HEK293 (cell line): ENCODE results near the gene PRR13.

Experiments used
- CTCF ChIA-PET: fragments of 350-600 bp; formaldehyde crosslinking; extraction: SDS; loops from one replicate; lab custom pipeline; 2021; ENCODE audit warnings: antibody characterized with exemption; lab: Yijun Ruan, JAX
- POLR2A ChIA-PET: fragments of 300-600 bp; formaldehyde crosslinking; extraction: SDS; loops from one replicate; lab custom pipeline; 2020; ENCODE audit warnings: antibody characterized with exemption, inconsistent platforms; lab: Yijun Ruan, JAX
- H3K27ac ChIP-seq: fragments of 200-500 bp; sonication (Bioruptor generic); 2 replicates; pipeline ENCODE4 v1.5.1; 2014; ENCODE audit warnings: low read depth, low read length, control low read depth, inconsistent platforms; ENCODE audit errors: extremely low read depth
- H3K36me3 ChIP-seq, 2 experiments: fragments of 200-500 bp in 1 of 2; sonication (Bioruptor generic) in 1 of 2; 1 replicate in 1 of 2; 2 replicates in 1 of 2; pipeline ENCODE4 v1.5.1; 2014 to 2017; ENCODE audit warnings: inconsistent platforms in 2 of 2, low read length in 2 of 2; ENCODE audit not compliant: control insufficient read depth in 2 of 2, insufficient read depth in 1 of 2
- H3K4me1 ChIP-seq: fragments of 200-500 bp; sonication (Bioruptor generic); 2 replicates; pipeline ENCODE4 v1.5.1; 2014; ENCODE audit warnings: mild to moderate bottlenecking, low read length, inconsistent platforms; ENCODE audit not compliant: control insufficient read depth, insufficient read depth
- H3K4me3 ChIP-seq: 2 replicates; pipeline ENCODE4 v1.5.1; 2011; ENCODE audit warnings: low read depth, mild to moderate bottlenecking, control low read depth, low read length, moderate library complexity
- H3K9me3 ChIP-seq: fragments of 200-500 bp; sonication (Bioruptor generic); 2 replicates; pipeline ENCODE4 v1.5.1; 2014; ENCODE audit warnings: low read depth, low read length, inconsistent platforms; ENCODE audit not compliant: control insufficient read depth, insufficient read depth
- GLIS1 ChIP-seq: fragments of 450-650 bp; formaldehyde crosslinking; IDR thresholded peaks from 2 replicates; pipeline ENCODE4 v1.5.1; 2016; ENCODE audit warnings: missing biosample characterization, missing genetic modification characterization
- GLIS2 ChIP-seq: fragments of 450-650 bp; formaldehyde crosslinking; IDR thresholded peaks from 2 replicates; pipeline ENCODE4 v1.5.1; 2016; ENCODE audit warnings: missing biosample characterization, missing genetic modification characterization
- IKZF3 ChIP-seq: fragments of 450-650 bp; IDR thresholded peaks from 2 replicates; pipeline ENCODE4 v1.5.0; 2018; ENCODE audit warnings: missing biosample characterization, mild to moderate bottlenecking, missing genetic modification characterization, moderate library complexity
- SCRT1 ChIP-seq: fragments of 450-650 bp; formaldehyde crosslinking; IDR thresholded peaks from 2 replicates; pipeline ENCODE4 v1.5.1; 2016; ENCODE audit warnings: missing biosample characterization, missing genetic modification characterization, borderline replicate concordance
- SCRT2 ChIP-seq: fragments of 450-650 bp; formaldehyde crosslinking; IDR thresholded peaks from 2 replicates; pipeline ENCODE4 v1.5.1; 2016; ENCODE audit warnings: missing biosample characterization, missing genetic modification characterization
- TRIM28 ChIP-seq: IDR thresholded peaks from 2 replicates; pipeline ENCODE4 v1.6.1; 2011; ENCODE audit warnings: low read length, control low read depth, borderline replicate concordance
- YY2 ChIP-seq: fragments of 450-650 bp; formaldehyde crosslinking; IDR thresholded peaks from 2 replicates; pipeline ENCODE4 v1.5.1; 2016; ENCODE audit warnings: missing biosample characterization, missing genetic modification characterization
- ZEB2 ChIP-seq: fragments of 450-650 bp; formaldehyde crosslinking; IDR thresholded peaks from 2 replicates; pipeline ENCODE4 v1.5.1; 2016; ENCODE audit warnings: missing biosample characterization, missing genetic modification characterization
- ZNF112 ChIP-seq: fragments of 450-650 bp; formaldehyde crosslinking; IDR thresholded peaks from 2 replicates; pipeline ENCODE4 v1.5.0; 2017; ENCODE audit warnings: missing biosample characterization, missing genetic modification characterization
- ZNF2 ChIP-seq: fragments of 450-650 bp; formaldehyde crosslinking; IDR thresholded peaks from 2 replicates; pipeline ENCODE4 v1.5.1; 2016; ENCODE audit warnings: missing biosample characterization, missing genetic modification characterization
- ZNF529 ChIP-seq: fragments of 450-650 bp; formaldehyde crosslinking; IDR thresholded peaks from 2 replicates; pipeline ENCODE4 v1.5.1; 2017; ENCODE audit warnings: missing genetic modification characterization, missing biosample characterization; ENCODE audit not compliant: insufficient replicate concordance
- ZNF600 ChIP-seq: fragments of 450-650 bp; formaldehyde crosslinking; IDR thresholded peaks from 2 replicates; pipeline ENCODE4 v1.5.1; 2016; ENCODE audit warnings: missing biosample characterization, missing genetic modification characterization
- ZSCAN16 ChIP-seq: fragments of 450-650 bp; formaldehyde crosslinking; IDR thresholded peaks from 2 replicates; pipeline ENCODE4 v1.5.1; 2016; ENCODE audit warnings: missing biosample characterization, missing genetic modification characterization
- TF ChIP-seq, protein P1 (sequence below): fragments of 450-650 bp; formaldehyde crosslinking; IDR thresholded peaks from 2 replicates; pipeline ENCODE4 v1.5.1; 2016; ENCODE audit warnings: missing biosample characterization, missing genetic modification characterization

The PRR13 gene

DNA sequence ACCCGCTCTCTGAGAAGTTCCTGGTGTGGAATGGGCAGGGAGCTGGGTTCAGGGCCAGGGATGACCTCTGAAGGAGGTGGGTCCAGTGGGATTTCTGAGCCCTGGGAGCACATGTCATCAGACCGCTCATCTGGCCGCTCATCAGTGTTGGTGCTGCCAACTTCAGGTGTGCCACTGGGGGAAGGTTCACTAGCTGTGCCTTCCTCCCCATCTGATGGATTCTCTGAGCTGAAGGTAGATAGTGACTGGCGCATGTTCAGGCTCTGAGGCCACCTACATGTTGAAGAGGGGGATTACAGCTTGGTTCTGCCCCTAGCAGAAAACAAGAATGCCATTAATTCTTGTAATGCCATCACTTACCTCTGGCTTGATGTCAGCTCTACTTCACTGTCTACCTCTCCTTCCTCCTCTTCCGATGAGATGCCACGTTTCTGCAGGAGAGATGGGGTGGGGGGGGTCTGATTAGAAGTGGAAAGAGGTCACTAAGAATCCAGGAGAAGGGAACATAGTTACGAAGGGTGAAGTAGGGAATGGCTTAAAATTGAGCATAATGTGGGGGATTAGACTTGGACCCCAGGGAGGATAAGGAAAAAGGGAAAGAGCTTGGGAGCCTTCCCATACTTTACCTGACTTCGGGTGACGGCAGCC is 40.5 kb downstream of the PRR13 start (continued):
- TF ChIP-seq, protein P1, sequence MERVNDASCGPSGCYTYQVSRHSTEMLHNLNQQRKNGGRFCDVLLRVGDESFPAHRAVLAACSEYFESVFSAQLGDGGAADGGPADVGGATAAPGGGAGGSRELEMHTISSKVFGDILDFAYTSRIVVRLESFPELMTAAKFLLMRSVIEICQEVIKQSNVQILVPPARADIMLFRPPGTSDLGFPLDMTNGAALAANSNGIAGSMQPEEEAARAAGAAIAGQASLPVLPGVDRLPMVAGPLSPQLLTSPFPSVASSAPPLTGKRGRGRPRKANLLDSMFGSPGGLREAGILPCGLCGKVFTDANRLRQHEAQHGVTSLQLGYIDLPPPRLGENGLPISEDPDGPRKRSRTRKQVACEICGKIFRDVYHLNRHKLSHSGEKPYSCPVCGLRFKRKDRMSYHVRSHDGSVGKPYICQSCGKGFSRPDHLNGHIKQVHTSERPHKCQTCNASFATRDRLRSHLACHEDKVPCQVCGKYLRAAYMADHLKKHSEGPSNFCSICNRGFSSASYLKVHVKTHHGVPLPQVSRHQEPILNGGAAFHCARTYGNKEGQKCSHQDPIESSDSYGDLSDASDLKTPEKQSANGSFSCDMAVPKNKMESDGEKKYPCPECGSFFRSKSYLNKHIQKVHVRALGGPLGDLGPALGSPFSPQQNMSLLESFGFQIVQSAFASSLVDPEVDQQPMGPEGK (tag by site-specific recombination) = no peak
- TF ChIP-seq YY2 = no peak
- no peak for TF ChIP-seq ZNF529 (tag by site-specific recombination)
- peak; percentile 40; the same call in 1 of the 2 replicates for TF ChIP-seq IKZF3 (tag by site-specific recombination)
- 0 out of 2 replicates have a peak, but pooled peaks have one; percentile 32 for TF ChIP-seq ZNF2 (tag by site-specific recombination)
- TF ChIP-seq ZNF600 (tag by site-specific recombination) = 0 out of 2 replicates have a peak, but pooled peaks have one; percentile 30

DNA sequence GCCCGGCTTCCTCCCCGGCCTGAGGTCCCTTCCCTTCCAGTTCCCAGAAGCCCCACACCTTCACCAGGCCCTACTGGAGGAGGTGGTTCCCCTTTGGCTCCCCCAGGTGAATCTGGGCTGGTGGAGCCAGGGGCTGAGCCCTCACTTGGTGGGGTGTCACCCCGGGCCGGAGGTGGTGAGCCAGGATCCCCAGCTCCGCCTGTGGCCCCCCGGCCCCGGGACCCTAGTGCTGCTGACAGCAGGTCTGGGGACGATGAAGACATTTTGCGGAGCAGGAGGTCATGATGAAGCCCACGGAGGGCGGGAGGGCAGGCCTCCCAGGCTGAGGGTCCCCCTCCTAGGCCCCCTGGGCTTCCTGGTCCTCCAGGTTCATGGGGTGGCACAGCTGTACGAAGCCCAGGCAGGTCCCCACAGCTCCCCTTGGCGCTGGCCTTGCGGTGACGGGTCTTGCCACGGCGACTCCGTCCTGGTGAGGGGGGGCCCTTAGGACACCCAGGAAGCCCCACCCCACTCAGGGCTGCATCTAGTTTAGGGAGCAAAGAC is 41.2 kb downstream of the PRR13 start:
- POLR2A ChIA-PET = interaction anchor here (0.9 to 3.9 kb wide), 12 partner anchors 9 to 161 kb away, joined by 3 to 39 read pairs (median 6); partner anchors contain the start of genes AAAS, MAP3K12, PRR13 and SP1
- peaks cover 27 to 97% of the 10 kb centered on the region in 2 experiments for H3K36me3 ChIP-seq
- CTCF ChIA-PET = interaction anchor here (0.6 to 2.0 kb wide), 8 partner anchors 9 to 732 kb away, joined by 3 to 16 read pairs (median 4); no protein-coding TSS in a partner anchor
- no peaks in the 10 kb centered on the region for H3K4me1 ChIP-seq
- no peak overlapping the region for H3K4me3 ChIP-seq
- no peak for TF ChIP-seq ZSCAN16 (tag by site-specific recombination)
- TF ChIP-seq, protein P1 (tag by site-specific recombination) = 0 out of 2 replicates have a peak, but pooled peaks have one; percentile 40
- TF ChIP-seq GLIS2 = peak; percentile 91
- TF ChIP-seq, all 188 proteins: peak for 2
- Histone ChIP-seq H3K27ac (no peak overlapping the region; the same call in 1 of the 2 replicates), H3K9me3 (no peaks in the 10 kb centered on the region)

DNA sequence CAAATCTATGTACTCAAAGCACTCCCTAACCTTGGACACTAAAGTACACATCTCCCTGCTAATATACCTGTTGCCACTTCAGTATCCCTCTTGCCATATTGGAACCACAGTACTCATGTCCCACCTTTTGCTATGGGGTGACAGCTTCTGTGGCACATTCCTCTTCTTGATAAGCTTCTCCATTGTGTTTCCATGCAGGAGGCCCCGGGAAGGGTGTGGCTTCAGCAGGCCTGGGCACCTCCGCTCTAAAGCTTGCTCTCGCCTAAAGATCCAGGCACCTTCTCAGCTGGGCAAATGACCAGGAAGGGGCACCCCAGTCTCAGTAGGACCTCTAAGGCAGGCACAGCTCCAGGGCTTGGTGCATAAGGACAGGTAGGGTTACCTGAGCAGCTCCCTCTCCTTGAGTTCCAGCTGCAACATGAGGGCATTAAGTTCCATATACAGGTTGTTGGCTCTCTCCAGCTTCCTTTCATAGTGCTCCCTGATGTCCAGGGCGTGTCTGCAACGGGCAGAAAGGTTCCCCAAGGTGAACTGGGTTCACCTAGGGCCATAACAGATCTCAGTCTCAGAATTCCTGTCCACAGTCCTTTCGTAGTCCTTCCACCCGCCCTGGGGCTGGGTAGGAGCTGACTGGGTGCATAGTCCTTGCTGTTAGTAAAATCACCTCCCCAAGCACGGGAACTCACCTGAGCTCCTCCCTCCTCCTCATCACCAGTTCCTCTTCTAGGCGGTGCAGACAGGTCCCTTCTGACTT is 41.9 kb downstream of the PRR13 start:
- H3K36me3 ChIP-seq = peaks cover 20 to 94% of the 10 kb centered on the region in 2 experiments
- no peaks in the 10 kb centered on the region for H3K9me3 ChIP-seq
- 0 out of 2 replicates have a peak, but pooled peaks have one; percentile 28 for TF ChIP-seq ZEB2
- TF ChIP-seq GLIS1 = 0 out of 2 replicates have a peak, but pooled peaks have one; percentile 11
- TF ChIP-seq SCRT2 (tag by site-specific recombination) = peak; percentile 92
- peak; percentile 64; the same call in 1 of the 2 replicates for TF ChIP-seq SCRT1
- no peak for TF ChIP-seq ZNF112 (tag by site-specific recombination)
- no peak for TF ChIP-seq TRIM28
- ChIA-PET CTCF (interaction anchor here (0.6 to 1.4 kb wide), 4 partner anchors 10 to 261 kb away, joined by 3 to 4 read pairs (median 3); partner anchors contain the start of gene TARBP2), POLR2A (interaction anchor here (0.7 to 3.9 kb wide), 9 partner anchors 9 to 162 kb away, joined by 3 to 39 read pairs (median 4); partner anchors contain the start of genes AAAS, MAP3K12, PRR13 and SP1)
- peak overlapping the region; percentile 32; the same call in 1 of the 2 replicates for H3K27ac ChIP-seq
- H3K4me1 ChIP-seq = no peaks in the 10 kb centered on the region
- H3K4me3 ChIP-seq = no peak overlapping the region
